H9 (cell line): ENCODE data around the gene ETFBKMT. TPM values are rescaled to one million over a fixed set of nuclear protein-coding genes. Genes with fewer than 3 reads are reported as not detected.

ENCODE experiments used
- DNase-seq: peaks from one replicate; pipeline ENCODE4 v3.0.0-alpha.2; 2017
- H2AFZ ChIP-seq: one replicate; pipeline ENCODE4 v1.6.1; 2013; ENCODE audit warnings: mild to moderate bottlenecking, low read length, control low read depth, moderate library complexity
- H2AK5ac ChIP-seq: 2 replicates; pipeline ENCODE4 v1.6.1; 2013; ENCODE audit warnings: low read length, control low read depth, mixed read lengths; ENCODE audit not compliant: insufficient read length
- H2BK120ac ChIP-seq: one replicate; pipeline ENCODE4 v1.6.1; 2013; ENCODE audit warnings: low read depth, mild to moderate bottlenecking, low read length, control low read depth, inconsistent platforms; ENCODE audit not compliant: poor library complexity, severe bottlenecking
- H2BK12ac ChIP-seq: 2 replicates; pipeline ENCODE4 v1.6.1; 2013; ENCODE audit warnings: low read length, control low read depth, mixed read lengths, low read depth; ENCODE audit not compliant: insufficient read length
- H2BK15ac ChIP-seq: 2 replicates; pipeline ENCODE4 v1.6.1; 2013; ENCODE audit warnings: low read depth, low read length, control low read depth
- H2BK20ac ChIP-seq: one replicate; pipeline ENCODE4 v1.6.1; 2013; ENCODE audit warnings: low read depth, mild to moderate bottlenecking, low read length, control low read depth, inconsistent platforms; ENCODE audit not compliant: poor library complexity, severe bottlenecking
- H2BK5ac ChIP-seq: 2 replicates; pipeline ENCODE4 v1.6.1; 2013; ENCODE audit warnings: low read length, control low read depth, mixed read lengths; ENCODE audit not compliant: insufficient read length
- H3K14ac ChIP-seq: 2 replicates; pipeline ENCODE4 v1.6.1; 2013; ENCODE audit warnings: low read length, control low read depth; ENCODE audit not compliant: insufficient read depth
- H3K18ac ChIP-seq: 2 replicates; pipeline ENCODE4 v1.6.1; 2013; ENCODE audit warnings: low read depth, mild to moderate bottlenecking, mixed read lengths, low read length, control low read depth; ENCODE audit not compliant: insufficient read length
- H3K23ac ChIP-seq: 2 replicates; pipeline ENCODE4 v1.6.1; 2013; ENCODE audit warnings: low read length, control low read depth, mixed read lengths, low read depth; ENCODE audit not compliant: insufficient read length
- H3K23me2 ChIP-seq: 2 replicates; pipeline ENCODE4 v1.6.1; 2013; ENCODE audit warnings: low read depth, mild to moderate bottlenecking, mixed read lengths, low read length, control low read depth; ENCODE audit not compliant: insufficient read length, poor library complexity, severe bottlenecking
- H3K27ac ChIP-seq: 2 replicates; pipeline ENCODE4 v1.5.1; 2013; ENCODE audit warnings: low read length, control low read depth, mixed read lengths, low read depth; ENCODE audit not compliant: insufficient read length
- H3K27me3 ChIP-seq: 2 replicates; pipeline ENCODE4 v1.6.1; 2013; ENCODE audit warnings: low read length, control low read depth, inconsistent platforms; ENCODE audit not compliant: insufficient read depth
- H3K4ac ChIP-seq: 2 replicates; pipeline ENCODE4 v1.6.1; 2013; ENCODE audit warnings: low read depth, mild to moderate bottlenecking, control low read depth, inconsistent platforms, low read length, moderate library complexity
- H3K4me1 ChIP-seq: 2 replicates; pipeline ENCODE4 v1.6.1; 2013; ENCODE audit warnings: low read length, control low read depth, inconsistent platforms; ENCODE audit not compliant: insufficient read depth
- H3K4me2 ChIP-seq: 2 replicates; pipeline ENCODE4 v1.6.1; 2013; ENCODE audit warnings: low read length, control low read depth, mixed read lengths; ENCODE audit not compliant: insufficient read length, insufficient read depth
- H3K56ac ChIP-seq: 2 replicates; pipeline ENCODE4 v1.6.1; 2013; ENCODE audit warnings: low read depth, mild to moderate bottlenecking, mixed read lengths, low read length, control low read depth; ENCODE audit not compliant: insufficient read length
- H3K79me1 ChIP-seq: 2 replicates; pipeline ENCODE4 v1.6.1; 2013; ENCODE audit warnings: low read depth, mild to moderate bottlenecking, moderate library complexity, low read length, control low read depth, inconsistent platforms; ENCODE audit not compliant: insufficient read depth, poor library complexity, severe bottlenecking
- H3K79me2 ChIP-seq: 2 replicates; pipeline ENCODE4 v1.6.1; 2013; ENCODE audit warnings: low read length, control low read depth, inconsistent platforms; ENCODE audit not compliant: insufficient read depth
- H3K9ac ChIP-seq: 2 replicates; pipeline ENCODE4 v1.6.1; 2013; ENCODE audit warnings: low read length, control low read depth, mixed read lengths; ENCODE audit not compliant: insufficient read length; ENCODE audit errors: extremely low read depth
- H3K9me3 ChIP-seq: one replicate; pipeline ENCODE4 v1.6.1; 2013; ENCODE audit warnings: low read depth, low read length, inconsistent platforms; ENCODE audit not compliant: control insufficient read depth
- H3T11ph ChIP-seq: one replicate; pipeline ENCODE4 v1.6.1; 2013; ENCODE audit warnings: mild to moderate bottlenecking, low read length, control low read depth, inconsistent platforms
- H4K20me1 ChIP-seq: one replicate; pipeline ENCODE4 v1.6.1; 2013; ENCODE audit not compliant: control insufficient read depth, insufficient read length, insufficient read depth
- H4K5ac ChIP-seq: 2 replicates; pipeline ENCODE4 v1.6.1; 2013; ENCODE audit warnings: low read depth, mild to moderate bottlenecking, mixed read lengths, low read length, control low read depth; ENCODE audit not compliant: insufficient read length
- H4K8ac ChIP-seq: replicated peaks from 2 replicates; pipeline ENCODE4 v1.6.1; 2013; ENCODE audit warnings: low read length, control low read depth, mixed read lengths, low read depth; ENCODE audit not compliant: insufficient read length
- H4K91ac ChIP-seq: 2 replicates; pipeline ENCODE4 v1.6.1; 2013; ENCODE audit warnings: low read depth, mild to moderate bottlenecking, moderate library complexity, mixed read lengths, low read length, control low read depth; ENCODE audit not compliant: insufficient read length
- H3K27ac Mint-ChIP-seq, 3 experiments: 2 replicates in 2 of 3; 3 replicates in 1 of 3; pipeline ENCODE4 v1.8.0; 2020 to 2021; ENCODE audit warnings: mixed read lengths in 3 of 3, mild to moderate bottlenecking in 1 of 3, moderate library complexity in 1 of 3
- H3K27me3 Mint-ChIP-seq: 2 replicates; pipeline ENCODE4 v1.8.0; 2021; ENCODE audit warnings: low read depth, mild to moderate bottlenecking, moderate library complexity, mixed read lengths
- H3K36me3 Mint-ChIP-seq, 3 experiments: 2 replicates in 2 of 3; 3 replicates in 1 of 3; pipeline ENCODE4 v1.8.0; 2020 to 2021; ENCODE audit warnings: low read depth in 3 of 3, mixed read lengths in 3 of 3; ENCODE audit not compliant: insufficient read depth in 1 of 3
- H3K4me1 Mint-ChIP-seq, 2 experiments: 2 replicates each; pipeline ENCODE4 v1.8.0; 2020; ENCODE audit warnings: mixed read lengths in 2 of 2
- H3K4me3 Mint-ChIP-seq, 2 experiments: 2 replicates in 1 of 2; 3 replicates in 1 of 2; pipeline ENCODE4 v1.8.0; 2020 to 2021; ENCODE audit warnings: mild to moderate bottlenecking in 2 of 2, mixed read lengths in 2 of 2, moderate library complexity in 1 of 2
- H3K9me3 Mint-ChIP-seq, 2 experiments: 2 replicates in 1 of 2; 3 replicates in 1 of 2; pipeline ENCODE4 v1.8.0; 2020; ENCODE audit warnings: mild to moderate bottlenecking in 2 of 2, mixed read lengths in 2 of 2, moderate library complexity in 1 of 2
- WGBS: extraction: QIAGEN DNeasy Blood & Tissue Kit; methylation state at CpG from one replicate; pipeline ENCODE4 v1.1.7; 2013; ENCODE audit warnings: missing lambda C conversion rate, low lambda C conversion rate, mixed read lengths; ENCODE audit not compliant: insufficient read length; ENCODE audit errors: extremely low coverage; 5-methylcytosine and 5-hydroxymethylcytosine counted together
- total RNA-seq: library from RNA; stranded (reverse); gene quantifications from 2 replicates; pipeline ENCODE4 v1.2.1, GENCODE V29; 2021
- TF ChIP-seq, protein P1 (sequence below): fragments of 200-600 bp; sonication (generic); conservative IDR thresholded peaks from 3 replicates; pipeline ENCODE4 v1.8.0; 2021; ENCODE audit warnings: antibody characterized with exemption, mild to moderate bottlenecking

Gene ETFBKMT
- total RNA-seq, 1 experiment from 2014 or later = 0.81 TPM

DNA sequence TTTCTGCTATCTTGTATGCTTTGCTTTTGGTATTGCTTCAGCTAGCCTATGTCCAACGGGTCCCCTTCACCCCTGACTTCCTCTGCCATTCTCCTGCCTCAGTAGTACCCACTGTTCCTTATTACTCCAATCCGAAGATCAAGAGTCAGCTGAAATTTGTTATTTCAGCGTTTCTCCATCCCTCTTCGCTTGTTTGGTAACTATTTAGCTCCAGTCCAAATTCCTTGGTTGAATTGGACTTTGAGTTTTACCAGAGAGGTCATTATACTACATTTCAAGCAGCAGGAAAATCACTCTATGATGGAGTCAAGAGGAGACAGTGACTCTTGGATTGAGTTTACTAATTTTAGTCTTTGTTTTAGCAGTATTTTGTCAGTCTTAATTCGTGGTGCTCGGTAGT, 4.5 kb downstream of the ETFBKMT start:
- H2AK5ac ChIP-seq = no peak overlapping the region
- H4K5ac ChIP-seq = no peak overlapping the region
- no peak overlapping the region for H3K27ac ChIP-seq
- Mint-ChIP-seq H3K4me1 (no peaks in the 10 kb centered on the region), H3K9me3 (peaks cover 29 to 31% of the 10 kb centered on the region in 2 experiments), H3K4me3 (no peak overlapping the region), H3K36me3 (peaks cover 19 to 29% (median 23%) of the 10 kb centered on the region in 3 experiments), H3K27ac (no peak overlapping the region), H3K27me3 (peaks cover 2% of the 10 kb centered on the region; the same call in 1 of the 2 replicates)
- H3T11ph ChIP-seq = no peak overlapping the region
- no peak overlapping the region for H3K23ac ChIP-seq
- H4K20me1 ChIP-seq = no peaks in the 10 kb centered on the region
- H2BK5ac ChIP-seq = no peak overlapping the region
- DNase-seq = no peak
- no peak overlapping the region for H3K18ac ChIP-seq
- H3K9me3 ChIP-seq = peaks cover 14% of the 10 kb centered on the region
- H2BK12ac ChIP-seq = no peak overlapping the region
- no peaks in the 10 kb centered on the region for H3K27me3 ChIP-seq
- H3K79me2 ChIP-seq = no peaks in the 10 kb centered on the region
- no peak overlapping the region for H2BK120ac ChIP-seq
- H3K56ac ChIP-seq = no peak overlapping the region
- no peak overlapping the region for H2AFZ ChIP-seq
- no peak overlapping the region for H4K91ac ChIP-seq
- no peak overlapping the region for H3K4ac ChIP-seq
- TF ChIP-seq, protein P1, sequence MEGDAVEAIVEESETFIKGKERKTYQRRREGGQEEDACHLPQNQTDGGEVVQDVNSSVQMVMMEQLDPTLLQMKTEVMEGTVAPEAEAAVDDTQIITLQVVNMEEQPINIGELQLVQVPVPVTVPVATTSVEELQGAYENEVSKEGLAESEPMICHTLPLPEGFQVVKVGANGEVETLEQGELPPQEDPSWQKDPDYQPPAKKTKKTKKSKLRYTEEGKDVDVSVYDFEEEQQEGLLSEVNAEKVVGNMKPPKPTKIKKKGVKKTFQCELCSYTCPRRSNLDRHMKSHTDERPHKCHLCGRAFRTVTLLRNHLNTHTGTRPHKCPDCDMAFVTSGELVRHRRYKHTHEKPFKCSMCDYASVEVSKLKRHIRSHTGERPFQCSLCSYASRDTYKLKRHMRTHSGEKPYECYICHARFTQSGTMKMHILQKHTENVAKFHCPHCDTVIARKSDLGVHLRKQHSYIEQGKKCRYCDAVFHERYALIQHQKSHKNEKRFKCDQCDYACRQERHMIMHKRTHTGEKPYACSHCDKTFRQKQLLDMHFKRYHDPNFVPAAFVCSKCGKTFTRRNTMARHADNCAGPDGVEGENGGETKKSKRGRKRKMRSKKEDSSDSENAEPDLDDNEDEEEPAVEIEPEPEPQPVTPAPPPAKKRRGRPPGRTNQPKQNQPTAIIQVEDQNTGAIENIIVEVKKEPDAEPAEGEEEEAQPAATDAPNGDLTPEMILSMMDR = no peak
- no CpG with 5 or more reads among the region's 6 CpGs for WGBS
- H4K8ac ChIP-seq = no peak overlapping the region
- H3K79me1 ChIP-seq = no peaks in the 10 kb centered on the region
- no peak overlapping the region for H2BK20ac ChIP-seq
- H3K14ac ChIP-seq = no peak overlapping the region
- H2BK15ac ChIP-seq = no peak overlapping the region
- H3K23me2 ChIP-seq = peaks cover 3% of the 10 kb centered on the region
- H3K4me1 ChIP-seq = no peaks in the 10 kb centered on the region
- H3K9ac ChIP-seq = no peak overlapping the region
- H3K4me2 ChIP-seq = no peak overlapping the region
